Pancreas (tissue), 10 donors: Measurements from ENCODE around the gene SLC9C2. TPM values are rescaled to one million over a fixed set of nuclear protein-coding genes. Genes with fewer than 3 reads are reported as not detected.

Source experiments
- ATAC-seq, 4 donors: fragments of 200-7000 bp; cut with Tn5 transposase; one replicate each; pipeline versions ENCODE4 v1.8.0 to v1.9.1; 2020; ENCODE audit warnings: mild to moderate bottlenecking in 4 of 4, moderate library complexity in 4 of 4
- DNase-seq, 6 donors: peaks; one replicate each; pipeline ENCODE4 v3.0.0-alpha.2; 2020
- FAIRE-seq: peaks from 2 replicates; lab custom pipeline; 2012; peaks lifted over from hg19 to GRCh38; lab: Jason Lieb, UNC
- H3K27ac ChIP-seq, 4 donors: fragments of 200-600 bp; sonication (generic); 1 replicate in 3 of 4; 2 replicates in 1 of 4; pipeline versions ENCODE4 v1.5.0 to v1.8.0; 2020
- H3K27me3 ChIP-seq, 4 donors: fragments of 200-600 bp; one replicate each; pipeline ENCODE4 v1.8.0; 2021
- H3K36me3 ChIP-seq, 3 donors: fragments of 200-600 bp; sonication (generic) in 1 of 3; one replicate each; pipeline versions ENCODE4 v1.5.0 to v1.8.0; 2020 to 2021
- H3K4me1 ChIP-seq, 3 donors: fragments of 200-600 bp; one replicate each; pipeline ENCODE4 v1.8.0; 2021
- H3K4me3 ChIP-seq, 4 donors: fragments of 200-600 bp; sonication (generic) in 2 of 4; one replicate each; pipeline versions ENCODE4 v1.5.0 to v1.8.0; 2020 to 2021
- H3K9me3 ChIP-seq, 4 donors: fragments of 200-600 bp; one replicate each; pipeline ENCODE4 v1.8.0; 2021
- WGBS, 2 donors: extraction: QIAGEN DNeasy Blood & Tissue Kit; methylation state at CpG; one replicate each; pipeline ENCODE4 v1.1.7; 2013; 5-methylcytosine and 5-hydroxymethylcytosine counted together
- intact Hi-C, 3 donors: fragments of 100-400 bp; cut with DNase I; formaldehyde crosslinking; loops; one replicate each; pipeline versions ENCODE4 v1.11.1 to v1.14.2; 2022
- polyA plus RNA-seq, 2 donors: library from polyadenylated mRNA; stranded (reverse); fragments of 200-250 nt; gene quantifications; one replicate each; pipeline ENCODE4 v1.2.3, GENCODE V29; 2013
- total RNA-seq, 6 donors: library from RNA; stranded (reverse); fragmentation: NEBNext Ultra II Directional in 4 of 6; extraction: Animal tissue kit (Norgen Biotek cat#: 25700) in 4 of 6; gene quantifications; one replicate each; pipeline versions ENCODE4 v1.2.1 to v1.2.4, GENCODE V29; 2021 to 2023
- TF ChIP-seq, protein P1 (sequence below), 4 donors: fragments of 200-600 bp; sonication (generic) in 3 of 4; IDR thresholded peaks; one replicate each; pipeline versions ENCODE4 v1.5.0 to v1.8.0; 2021; ENCODE audit warnings: antibody characterized with exemption in 4 of 4
- donor health status: healthy with polysubstance abuse.
- donor health status: DM: no; HTN: no; CAD: no; lungs with moderate emphysema.
- donor health status: DM: no; HTN: no; CAD: no.
- donor health status: control.
- donor health status: control.
- donor health status: Bipolar disorder and iron deficiency.
- donor health status: DM: yes; HTN: yes; CAD: no.
- donor health status: DM: no; HTN: no; CAD: no.
- donor health status: DM: no; HTN: no; CAD: no.
- donor health status: DM: yes; HTN: yes; CAD: no.

SLC9C2 gene
- total and polyA plus RNA-seq, 8 donors = 0.06 to 0.28 (median 0.17) TPM; not detected in 3

- 55 to 77% methylated on average over 3 of the region's 3 CpGs for WGBS, 2 donors
- TF ChIP-seq, protein P1, sequence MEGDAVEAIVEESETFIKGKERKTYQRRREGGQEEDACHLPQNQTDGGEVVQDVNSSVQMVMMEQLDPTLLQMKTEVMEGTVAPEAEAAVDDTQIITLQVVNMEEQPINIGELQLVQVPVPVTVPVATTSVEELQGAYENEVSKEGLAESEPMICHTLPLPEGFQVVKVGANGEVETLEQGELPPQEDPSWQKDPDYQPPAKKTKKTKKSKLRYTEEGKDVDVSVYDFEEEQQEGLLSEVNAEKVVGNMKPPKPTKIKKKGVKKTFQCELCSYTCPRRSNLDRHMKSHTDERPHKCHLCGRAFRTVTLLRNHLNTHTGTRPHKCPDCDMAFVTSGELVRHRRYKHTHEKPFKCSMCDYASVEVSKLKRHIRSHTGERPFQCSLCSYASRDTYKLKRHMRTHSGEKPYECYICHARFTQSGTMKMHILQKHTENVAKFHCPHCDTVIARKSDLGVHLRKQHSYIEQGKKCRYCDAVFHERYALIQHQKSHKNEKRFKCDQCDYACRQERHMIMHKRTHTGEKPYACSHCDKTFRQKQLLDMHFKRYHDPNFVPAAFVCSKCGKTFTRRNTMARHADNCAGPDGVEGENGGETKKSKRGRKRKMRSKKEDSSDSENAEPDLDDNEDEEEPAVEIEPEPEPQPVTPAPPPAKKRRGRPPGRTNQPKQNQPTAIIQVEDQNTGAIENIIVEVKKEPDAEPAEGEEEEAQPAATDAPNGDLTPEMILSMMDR (IDR thresholded peaks at IDR 0.05) = no peak
- H3K9me3 ChIP-seq = no peaks in the 10 kb centered on the region
- no peaks in the 10 kb centered on the region for H3K4me1 ChIP-seq
- H3K27me3 ChIP-seq = no peaks in the 10 kb centered on the region
- ATAC-seq (no peak), DNase-seq (no peak), FAIRE-seq (no peak)
- no peaks in the 10 kb centered on the region for H3K36me3 ChIP-seq
- H3K4me3 ChIP-seq = no peak overlapping the region
- intact Hi-C loops = no loop called here
- H3K27ac ChIP-seq = no peak overlapping the region
Measured at GRCh38 chr1:173545688-173546087, 57.2 kb downstream of the SLC9C2 start.

DNA sequence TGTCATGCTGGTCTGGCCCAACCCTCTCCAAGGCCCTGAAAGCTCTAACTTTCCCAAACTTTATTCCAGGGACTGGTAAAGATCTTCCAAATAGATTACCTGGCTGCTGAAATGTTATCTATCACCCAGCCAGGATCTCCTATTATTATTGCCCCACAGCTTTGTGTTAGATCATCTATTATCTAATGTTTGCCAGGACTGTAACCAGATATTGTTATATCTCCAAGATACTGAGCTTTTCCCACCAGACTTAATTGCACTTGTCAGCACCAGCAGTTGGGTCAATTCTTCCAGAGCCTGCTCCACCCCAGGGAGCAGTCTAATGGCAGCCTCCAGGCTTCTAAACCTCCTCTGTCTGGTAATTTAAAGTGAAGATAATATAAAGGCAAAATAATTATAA, 66.6 kb downstream of the SLC9C2 start:
- DNase-seq (no peak), FAIRE-seq (no peak), ATAC-seq (no peak)
- intact Hi-C loops = no loop called here
- Histone ChIP-seq H3K27ac (no peak overlapping the region), H3K27me3 (no peaks in the 10 kb centered on the region), H3K4me1 (no peaks in the 10 kb centered on the region), H3K36me3 (no peaks in the 10 kb centered on the region), H3K9me3 (no peaks in the 10 kb centered on the region), H3K4me3 (no peak overlapping the region)
- TF ChIP-seq, protein P1 (IDR thresholded peaks at IDR 0.05) = no peak

DNA sequence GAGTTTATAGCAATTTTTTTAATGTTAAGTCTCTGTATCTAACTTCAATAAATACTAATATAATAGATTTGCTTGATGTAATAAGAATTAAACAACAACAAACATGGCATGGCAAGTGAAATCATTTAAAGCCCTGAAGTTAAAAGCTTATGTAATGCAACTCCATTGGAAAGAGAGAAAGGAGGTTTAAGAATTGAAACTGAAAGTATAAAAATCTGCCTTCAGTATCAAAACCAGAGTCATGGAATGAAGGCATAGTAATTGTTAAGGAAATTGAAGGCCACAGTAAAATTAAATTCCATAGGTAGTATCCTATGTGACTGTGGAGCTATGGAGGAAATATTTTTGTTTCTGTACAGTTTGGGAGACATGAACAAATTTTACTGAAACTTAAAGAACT, 70.6 kb downstream of the SLC9C2 start:
- no peaks in the 10 kb centered on the region for H3K4me1 ChIP-seq

GRCh38 chr1:173530795-173531693, 71.8 kb downstream of the SLC9C2 start:
- Histone ChIP-seq H3K27ac (no peak overlapping the region), H3K4me1 (no peaks in the 10 kb centered on the region), H3K4me3 (no peak overlapping the region), H3K36me3 (no peaks in the 10 kb centered on the region), H3K27me3 (no peaks in the 10 kb centered on the region), H3K9me3 (no peaks in the 10 kb centered on the region)
- intact Hi-C loops = no loop called here
- no peak for DNase-seq
- no peak for ATAC-seq
- TF ChIP-seq, protein P1 (IDR thresholded peaks at IDR 0.05) = no peak
- 60 to 72% methylated on average over 4 of the region's 4 CpGs for WGBS, 2 donors
- no peak for FAIRE-seq

More for the DNA sequence above, 70.6 kb downstream of the SLC9C2 start:
- FAIRE-seq (no peak), DNase-seq (no peak), ATAC-seq (no peak)
- no peak overlapping the region for H3K4me3 ChIP-seq
- TF ChIP-seq, protein P1 (IDR thresholded peaks at IDR 0.05) = no peak
- intact Hi-C loops = no loop called here
- H3K36me3 ChIP-seq = no peaks in the 10 kb centered on the region
- no peaks in the 10 kb centered on the region for H3K27me3 ChIP-seq
- H3K9me3 ChIP-seq = no peaks in the 10 kb centered on the region
- no peak overlapping the region for H3K27ac ChIP-seq

GRCh38 chr1:173529106-173529505, 73.8 kb downstream of the SLC9C2 start:
- FAIRE-seq (no peak), DNase-seq (no peak), ATAC-seq (no peak)
- no peak overlapping the region for H3K4me3 ChIP-seq
- H3K36me3 ChIP-seq = no peaks in the 10 kb centered on the region
- WGBS, 2 donors = 52 to 58% methylated on average over 4 of the region's 4 CpGs
- no peaks in the 10 kb centered on the region for H3K4me1 ChIP-seq
- no peaks in the 10 kb centered on the region for H3K9me3 ChIP-seq
- intact Hi-C loops = no loop called here
- no peak overlapping the region for H3K27ac ChIP-seq
- no peaks in the 10 kb centered on the region for H3K27me3 ChIP-seq
- TF ChIP-seq, protein P1 (IDR thresholded peaks at IDR 0.05) = no peak
